Measurements from ENCODE around the gene LRIG1.

DNA sequence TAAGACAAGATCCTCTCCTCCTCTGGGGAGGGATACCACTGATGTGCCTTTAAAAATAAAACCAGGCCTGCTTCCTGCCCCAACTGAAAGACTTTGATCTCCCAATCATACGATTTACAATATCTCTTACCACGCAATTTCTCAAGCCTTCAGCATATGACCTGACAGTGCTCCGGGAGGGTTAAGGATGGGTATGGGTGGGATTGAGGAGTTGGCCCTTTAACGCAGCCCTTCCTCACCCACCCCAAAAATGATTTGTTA lies 67.4 kb downstream of the LRIG1 start:
- TF ChIP-seq POLR2A (IDR thresholded peaks at IDR 0.05) (no peak), EP300 (IDR thresholded peaks at IDR 0.05) (no peak)

All from tibial nerve (tissue), 3 donors.